ENCODE data around the gene AEBP2.

DNA sequence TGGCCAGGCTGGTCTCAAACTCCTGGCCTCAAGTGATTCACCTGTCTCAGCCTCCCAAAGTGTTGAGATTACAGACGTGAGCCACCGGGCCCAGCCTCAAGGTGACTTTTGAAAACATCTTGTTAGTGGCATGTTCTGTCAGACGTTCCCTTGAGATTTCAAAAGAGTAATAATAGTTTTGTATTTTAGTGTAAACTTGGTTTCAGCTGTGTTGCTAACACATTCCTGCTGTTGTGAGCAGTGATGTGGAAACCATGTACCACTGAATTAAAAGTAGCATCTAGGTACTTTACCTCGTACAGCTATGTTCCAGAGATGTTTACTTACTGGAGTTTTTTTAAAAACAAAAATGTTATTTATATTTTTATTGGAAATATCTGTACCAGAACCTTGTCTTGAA is 111.3 kb downstream of the AEBP2 start:
- no peak for TF ChIP-seq POLR2A (IDR thresholded peaks at IDR 0.05)
- TF ChIP-seq, protein P1, sequence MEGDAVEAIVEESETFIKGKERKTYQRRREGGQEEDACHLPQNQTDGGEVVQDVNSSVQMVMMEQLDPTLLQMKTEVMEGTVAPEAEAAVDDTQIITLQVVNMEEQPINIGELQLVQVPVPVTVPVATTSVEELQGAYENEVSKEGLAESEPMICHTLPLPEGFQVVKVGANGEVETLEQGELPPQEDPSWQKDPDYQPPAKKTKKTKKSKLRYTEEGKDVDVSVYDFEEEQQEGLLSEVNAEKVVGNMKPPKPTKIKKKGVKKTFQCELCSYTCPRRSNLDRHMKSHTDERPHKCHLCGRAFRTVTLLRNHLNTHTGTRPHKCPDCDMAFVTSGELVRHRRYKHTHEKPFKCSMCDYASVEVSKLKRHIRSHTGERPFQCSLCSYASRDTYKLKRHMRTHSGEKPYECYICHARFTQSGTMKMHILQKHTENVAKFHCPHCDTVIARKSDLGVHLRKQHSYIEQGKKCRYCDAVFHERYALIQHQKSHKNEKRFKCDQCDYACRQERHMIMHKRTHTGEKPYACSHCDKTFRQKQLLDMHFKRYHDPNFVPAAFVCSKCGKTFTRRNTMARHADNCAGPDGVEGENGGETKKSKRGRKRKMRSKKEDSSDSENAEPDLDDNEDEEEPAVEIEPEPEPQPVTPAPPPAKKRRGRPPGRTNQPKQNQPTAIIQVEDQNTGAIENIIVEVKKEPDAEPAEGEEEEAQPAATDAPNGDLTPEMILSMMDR (IDR thresholded peaks at IDR 0.05) = no peak
